Measurements from ENCODE around the gene HOXB13.
"Not testable (repeated sequence)": the region's sequence is repeated elsewhere in the genome, so short reads cannot be mapped to it uniquely, and the experiment has no call there.

Gene HOXB13

DNA sequence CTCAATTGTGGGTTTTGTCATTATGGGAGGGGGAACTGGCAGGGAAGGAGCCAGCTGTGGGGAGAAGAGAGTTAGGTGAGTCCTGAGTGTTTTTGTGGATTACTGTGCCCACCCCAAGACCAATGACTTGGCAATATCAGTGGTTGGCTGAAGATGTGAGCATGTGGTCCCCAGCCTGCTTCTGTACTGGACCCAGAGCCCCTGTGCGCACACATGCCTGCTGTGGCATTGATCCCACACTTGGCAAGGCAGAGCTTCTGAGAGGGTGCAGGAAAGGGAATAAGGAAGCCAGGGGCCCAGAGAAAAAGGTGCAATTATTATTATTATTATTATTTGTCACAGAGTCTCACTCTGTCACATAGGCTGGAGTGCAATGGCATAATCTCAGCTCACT lies 7.5 kb downstream of the HOXB13 start:
- no peak for TF ChIP-seq JUND (IDR thresholded peaks at IDR 0.05; ENCODE audit: low read depth)
- in situ Hi-C loops (cut with HindIII; ENCODE audit: low pct_unique_long_range_greater_than_20kb, low sequenced_read_pairs): no loop called here
- DNase-seq (ENCODE audit: low read depth in 1 of 2, low spot score in 1 of 2): no peak

- TF ChIP-seq JUND (IDR thresholded peaks at IDR 0.05; ENCODE audit: low read depth): no peak
- no peak for DNase-seq (ENCODE audit: low read depth in 1 of 2, low spot score in 1 of 2)
- in situ Hi-C loops (cut with HindIII; ENCODE audit: low pct_unique_long_range_greater_than_20kb, low sequenced_read_pairs): no loop called here
These were observed 8.1 kb downstream of the HOXB13 start for GRCh38 chr17:48720266-48721008.

DNA sequence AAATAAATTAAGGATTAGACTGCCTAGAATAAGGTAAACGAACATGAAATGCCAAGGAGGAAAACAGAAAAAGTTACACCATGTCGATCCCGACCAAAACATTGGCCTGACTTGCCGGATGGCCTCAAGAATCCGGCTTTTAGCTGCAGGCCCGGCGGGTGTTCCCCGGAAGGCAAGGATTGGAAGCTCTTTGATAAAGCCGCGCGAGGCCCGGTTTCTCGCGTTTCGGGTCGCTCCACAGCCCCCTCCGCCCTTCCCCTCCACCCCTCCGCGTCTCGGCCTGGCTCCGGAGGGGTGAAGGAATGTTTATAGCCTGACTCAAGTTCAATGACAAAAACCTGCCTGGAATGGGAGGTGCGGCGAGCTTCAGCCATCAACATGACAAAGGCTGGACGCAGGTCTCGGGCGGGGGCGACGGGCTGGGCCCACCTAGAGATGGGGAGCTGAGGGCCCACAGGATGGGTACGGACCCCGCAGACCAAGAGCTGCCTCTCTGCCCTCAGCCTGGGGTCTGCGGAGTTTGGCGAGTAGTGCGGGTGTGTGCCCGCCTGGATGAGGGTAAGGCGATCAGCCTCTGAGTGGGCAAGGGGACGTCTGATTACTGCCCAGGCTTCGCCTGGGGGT lies 8.8 kb downstream of the HOXB13 start:
- in situ Hi-C loops (cut with HindIII; ENCODE audit: low pct_unique_long_range_greater_than_20kb, low sequenced_read_pairs): no loop called here
- no peak for DNase-seq (ENCODE audit: low read depth in 1 of 2, low spot score in 1 of 2)
- TF ChIP-seq JUND (IDR thresholded peaks at IDR 0.05; ENCODE audit: low read depth): no peak

GRCh38 chr17:48718761-48719641 lies 9.5 kb downstream of the HOXB13 start:
- TF ChIP-seq JUND (IDR thresholded peaks at IDR 0.05; ENCODE audit: low read depth): no peak
- in situ Hi-C loops (cut with HindIII; ENCODE audit: low pct_unique_long_range_greater_than_20kb, low sequenced_read_pairs): no loop called here
- DNase-seq (ENCODE audit: low read depth in 1 of 2, low spot score in 1 of 2): no peak

DNA sequence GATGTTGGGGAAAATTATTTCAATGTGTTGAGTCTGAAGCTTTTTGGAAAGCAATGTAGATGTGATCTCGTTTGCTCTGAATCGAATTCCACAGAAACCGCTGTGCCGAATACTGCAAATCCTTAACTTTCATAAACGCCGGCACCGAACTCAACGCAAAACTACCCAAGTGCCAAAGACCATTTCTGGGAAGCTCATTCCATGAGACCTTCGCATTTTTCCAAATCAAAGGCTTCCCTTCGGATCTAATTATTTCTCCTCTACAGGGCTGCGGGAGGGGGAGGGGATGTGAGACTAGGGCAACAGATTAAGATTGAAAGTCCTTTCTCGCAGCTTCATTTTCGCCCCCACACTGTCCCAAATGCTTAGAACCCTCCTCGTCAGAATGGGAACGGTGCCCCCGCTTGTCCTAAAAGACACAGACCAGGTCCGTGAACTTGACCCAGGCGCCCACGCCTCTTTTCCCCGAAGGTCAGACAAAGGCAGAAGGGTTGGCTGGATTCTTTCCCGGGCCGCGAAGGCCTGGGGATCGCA lies 10.3 kb downstream of the HOXB13 start:
- in situ Hi-C loops (cut with HindIII; ENCODE audit: low pct_unique_long_range_greater_than_20kb, low sequenced_read_pairs): no loop called here
- DNase-seq (ENCODE audit: low read depth in 1 of 2, low spot score in 1 of 2): no peak
- TF ChIP-seq JUND (IDR thresholded peaks at IDR 0.05; ENCODE audit: low read depth): no peak

GRCh38 chr17:48717367-48718226 lies 11.0 kb downstream of the HOXB13 start:
- in situ Hi-C loops (cut with HindIII; ENCODE audit: low pct_unique_long_range_greater_than_20kb, low sequenced_read_pairs): no loop called here
- no peak for DNase-seq (ENCODE audit: low read depth in 1 of 2, low spot score in 1 of 2)
- no peak for TF ChIP-seq JUND (IDR thresholded peaks at IDR 0.05; ENCODE audit: low read depth)

- in situ Hi-C loops (cut with HindIII; ENCODE audit: low pct_unique_long_range_greater_than_20kb, low sequenced_read_pairs); DNase-seq (ENCODE audit: low read depth in 1 of 2, low spot score in 1 of 2): not testable (repeated sequence)
These were observed 12.0 kb downstream of the HOXB13 start for GRCh38 chr17:48716549-48716948.

- no peak for DNase-seq (ENCODE audit: low read depth in 1 of 2, low spot score in 1 of 2)
- TF ChIP-seq JUND (IDR thresholded peaks at IDR 0.05; ENCODE audit: low read depth): no peak
- in situ Hi-C loops (cut with HindIII; ENCODE audit: low pct_unique_long_range_greater_than_20kb, low sequenced_read_pairs): no loop called here
These were observed 12.8 kb downstream of the HOXB13 start for GRCh38 chr17:48715496-48716399.

- in situ Hi-C loops (cut with HindIII; ENCODE audit: low pct_unique_long_range_greater_than_20kb, low sequenced_read_pairs): no loop called here
- TF ChIP-seq JUND (IDR thresholded peaks at IDR 0.05; ENCODE audit: low read depth): no peak
- DNase-seq (ENCODE audit: low read depth in 1 of 2, low spot score in 1 of 2): no peak
These were observed 17.4 kb downstream of the HOXB13 start for GRCh38 chr17:48711128-48711527.

DNA sequence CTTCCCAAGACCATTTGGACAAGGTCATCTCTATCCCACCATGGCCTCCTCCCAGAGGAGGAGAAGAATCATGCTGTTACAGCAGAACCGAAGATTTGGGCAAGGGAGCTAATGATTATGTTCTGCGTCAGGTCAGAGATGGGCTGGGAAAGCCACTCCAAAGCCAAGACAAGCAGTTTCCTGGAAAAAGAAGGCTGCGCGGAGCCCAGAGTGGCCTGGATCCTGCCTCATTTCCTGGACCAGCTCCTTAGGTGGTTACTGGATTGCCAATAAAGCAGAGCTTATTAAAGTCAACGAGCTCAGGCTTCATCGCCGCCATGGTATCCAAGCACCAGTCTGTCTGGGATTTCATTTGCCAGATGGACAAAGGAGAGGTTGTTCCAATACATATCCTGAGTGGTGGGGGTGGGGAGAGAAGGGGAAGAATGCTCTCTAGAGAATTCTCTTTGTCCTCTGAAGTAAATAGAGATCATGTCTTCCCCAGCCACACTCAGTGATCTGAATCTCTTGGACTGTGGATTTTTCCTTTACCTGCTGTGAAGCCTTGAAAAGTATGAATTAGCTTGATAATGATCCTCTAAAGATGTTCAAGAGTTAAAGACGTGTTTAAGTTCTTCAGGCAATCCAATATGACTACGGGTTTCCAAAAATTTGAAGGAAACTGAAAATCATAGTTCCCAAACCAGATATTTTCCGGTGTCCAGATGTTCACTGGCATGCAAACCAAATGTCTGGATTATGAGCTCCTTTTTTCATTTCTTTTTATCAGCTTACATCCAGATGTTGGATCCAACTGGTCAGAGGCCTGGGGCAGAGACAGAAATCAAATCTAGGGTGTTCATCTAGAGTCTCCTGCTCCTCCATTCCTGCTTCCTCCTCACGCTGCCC lies 23.9 kb downstream of the HOXB13 start:
- TF ChIP-seq JUND (IDR thresholded peaks at IDR 0.05; ENCODE audit: low read depth): no peak
- no peak for DNase-seq (ENCODE audit: low read depth in 1 of 2, low spot score in 1 of 2)
- in situ Hi-C loops (cut with HindIII; ENCODE audit: low pct_unique_long_range_greater_than_20kb, low sequenced_read_pairs): no loop called here

Data from T47D (cell line).